H1 (cell line): ENCODE data around the gene KCNJ3. TPM values are rescaled to one million over a fixed set of nuclear protein-coding genes. Genes with fewer than 3 reads are reported as not detected.

ENCODE experiments used
- CTCF ChIA-PET: fragments of 300-600 bp; sonication (Branson Sonifier 250); formaldehyde crosslinking; loops from one replicate; lab custom pipeline; 2021; ENCODE audit not compliant: partially characterized antibody; lab: Charles Lee
- POLR2A ChIA-PET: fragments of 300-600 bp; sonication (Branson Sonifier 250); formaldehyde crosslinking; loops from one replicate; lab custom pipeline; 2021; ENCODE audit warnings: inconsistent platforms; ENCODE audit not compliant: partially characterized antibody; lab: Charles Lee
- DNase-seq, 2 experiments: peaks; one replicate each; pipeline versions ENCODE4 v3.0.0 to v3.0.0-alpha.2; 2010 to 2022; ENCODE audit warnings: low spot score in 2 of 2, low read depth in 1 of 2, mixed read lengths in 1 of 2
- FAIRE-seq: peaks from 2 replicates; lab custom pipeline; 2011; peaks lifted over from hg19 to GRCh38; lab: Jason Lieb, UNC
- H2AFZ ChIP-seq: 2 replicates; pipeline ENCODE4 v1.8.1; 2012; ENCODE audit warnings: low read length, inconsistent platforms
- H2AK5ac ChIP-seq: 2 replicates; pipeline ENCODE4 v1.6.1; 2013; ENCODE audit warnings: low read depth, low read length
- H2BK120ac ChIP-seq: replicated peaks from 2 replicates; pipeline ENCODE3; 2013; ENCODE audit warnings: low read depth, low read length, inconsistent platforms
- H2BK12ac ChIP-seq: 2 replicates; pipeline ENCODE4 v1.6.1; 2013; ENCODE audit warnings: low read depth, low read length
- H2BK15ac ChIP-seq: 2 replicates; pipeline ENCODE4 v1.6.1; 2013; ENCODE audit warnings: low read length
- H2BK20ac ChIP-seq: 2 replicates; pipeline ENCODE4 v1.6.1; 2013; ENCODE audit warnings: low read length
- H2BK5ac ChIP-seq: 2 replicates; pipeline ENCODE4 v1.6.1; 2013; ENCODE audit warnings: low read depth, low read length
- H3K14ac ChIP-seq: 2 replicates; pipeline ENCODE4 v1.6.1; 2013; ENCODE audit warnings: inconsistent platforms; ENCODE audit not compliant: insufficient read length
- H3K18ac ChIP-seq: 2 replicates; pipeline ENCODE4 v1.6.1; 2013; ENCODE audit warnings: low read length; ENCODE audit errors: extremely low read depth
- H3K23ac ChIP-seq: 2 replicates; pipeline ENCODE4 v1.6.1; 2013; ENCODE audit warnings: inconsistent platforms; ENCODE audit not compliant: insufficient read length
- H3K23me2 ChIP-seq: 2 replicates; pipeline ENCODE4 v1.6.1; 2013; ENCODE audit warnings: low read depth, low read length
- H3K27ac ChIP-seq: 2 replicates; pipeline ENCODE4 v1.6.1; 2011; ENCODE audit warnings: low read depth, low read length, inconsistent platforms
- H3K27me3 ChIP-seq, 4 experiments: replicated peaks in 1 of 4; 1 replicate in 1 of 4; 2 replicates in 3 of 4; pipeline versions ENCODE4 v1.6.1 to v1.8.1; 2011 to 2013; ENCODE audit warnings: low read length in 3 of 4, mild to moderate bottlenecking in 3 of 4, inconsistent platforms in 2 of 4, mixed read lengths in 2 of 4, moderate library complexity in 1 of 4; ENCODE audit not compliant: control insufficient read depth in 3 of 4, insufficient read depth in 3 of 4; ENCODE audit errors: extremely low read depth in 1 of 4
- H3K36me3 ChIP-seq, 4 experiments: 2 replicates each; pipeline versions ENCODE4 v1.6.1 to v1.8.1; 2011 to 2013; ENCODE audit warnings: mild to moderate bottlenecking in 4 of 4, low read length in 3 of 4, moderate library complexity in 2 of 4, control low read depth in 1 of 4, inconsistent platforms in 1 of 4; ENCODE audit not compliant: insufficient read depth in 4 of 4, control insufficient read depth in 2 of 4
- H3K4ac ChIP-seq: replicated peaks from 2 replicates; pipeline ENCODE3; 2013; ENCODE audit warnings: low read length, low read depth, mixed read lengths, inconsistent platforms; ENCODE audit not compliant: insufficient read length
- H3K4me1 ChIP-seq, 4 experiments: replicated peaks in 1 of 4; 1 replicate in 1 of 4; 2 replicates in 3 of 4; pipeline versions ENCODE4 v1.6.1 to v1.8.1; 2011 to 2013; ENCODE audit warnings: low read length in 3 of 4, inconsistent platforms in 2 of 4, mixed read lengths in 1 of 4; ENCODE audit not compliant: insufficient read depth in 4 of 4, control insufficient read depth in 3 of 4
- H3K4me2 ChIP-seq, 2 experiments: 2 replicates each; pipeline versions ENCODE4 v1.6.1 to v1.8.1; 2011 to 2013; ENCODE audit warnings: low read depth in 2 of 2, low read length in 2 of 2, control low read depth in 1 of 2, inconsistent platforms in 1 of 2, mild to moderate bottlenecking in 1 of 2; ENCODE audit not compliant: insufficient read depth in 1 of 2
- H3K4me3 ChIP-seq, 4 experiments: fragments of 200-600, 300-600 bp in 1 of 4; sonication (generic), shearing (Covaris generic), sonication (Bioruptor Twin) in 1 of 4; 2 replicates each; pipeline versions ENCODE4 v1.5.1 to v1.8.1; 2011 to 2016; ENCODE audit warnings: low read length in 4 of 4, low read depth in 3 of 4, control low read depth in 2 of 4, inconsistent platforms in 2 of 4, mild to moderate bottlenecking in 2 of 4, mixed read lengths in 1 of 4, moderate library complexity in 1 of 4; ENCODE audit not compliant: insufficient read depth in 2 of 4; ENCODE audit errors: extremely low read depth in 1 of 4
- H3K56ac ChIP-seq: replicated peaks from 2 replicates; pipeline ENCODE3; 2013; ENCODE audit warnings: low read depth, mild to moderate bottlenecking, mixed read lengths, low read length, inconsistent platforms; ENCODE audit not compliant: insufficient read length
- H3K79me1 ChIP-seq: 2 replicates; pipeline ENCODE4 v1.6.1; 2013; ENCODE audit warnings: low read depth, low read length, control low read depth
- H3K79me2 ChIP-seq, 2 experiments: 2 replicates each; pipeline versions ENCODE4 v1.6.1 to v1.8.1; 2012 to 2013; ENCODE audit warnings: low read length in 2 of 2, mild to moderate bottlenecking in 2 of 2, inconsistent platforms in 1 of 2; ENCODE audit not compliant: insufficient read depth in 2 of 2, control insufficient read depth in 1 of 2
- H3K9ac ChIP-seq, 4 experiments: replicated peaks in 1 of 4; 1 replicate in 1 of 4; 2 replicates in 3 of 4; pipeline versions ENCODE4 v1.6.1 to v1.8.1; 2011 to 2013; ENCODE audit warnings: low read depth in 3 of 4, low read length in 3 of 4, control low read depth in 2 of 4, mild to moderate bottlenecking in 2 of 4, moderate library complexity in 2 of 4, inconsistent platforms in 1 of 4; ENCODE audit errors: extremely low read depth in 1 of 4
- H3K9me3 ChIP-seq, 2 experiments: 2 replicates each; pipeline versions ENCODE4 v1.6.1 to v1.8.1; 2012 to 2013; ENCODE audit warnings: mild to moderate bottlenecking in 2 of 2, moderate library complexity in 2 of 2, control low read depth in 1 of 2, inconsistent platforms in 1 of 2, low read depth in 1 of 2, low read length in 1 of 2, mixed read lengths in 1 of 2; ENCODE audit not compliant: insufficient read depth in 2 of 2
- H4K20me1 ChIP-seq, 2 experiments: replicated peaks in 1 of 2; 2 replicates each; pipeline versions ENCODE3 to v1.8.1; 2011 to 2013; ENCODE audit warnings: inconsistent platforms in 2 of 2, low read length in 2 of 2, mild to moderate bottlenecking in 1 of 2; ENCODE audit not compliant: insufficient read depth in 2 of 2, control insufficient read depth in 1 of 2
- H4K5ac ChIP-seq: 2 replicates; pipeline ENCODE4 v1.6.1; 2013; ENCODE audit warnings: low read length, low read depth, mixed read lengths, inconsistent platforms; ENCODE audit not compliant: insufficient read length
- H4K8ac ChIP-seq: 2 replicates; pipeline ENCODE4 v1.8.0; 2013; ENCODE audit warnings: mild to moderate bottlenecking, moderate library complexity, low read length, inconsistent platforms; ENCODE audit not compliant: insufficient read depth; ENCODE audit errors: extremely low read depth
- H4K91ac ChIP-seq: replicated peaks from 2 replicates; pipeline ENCODE3; 2013; ENCODE audit warnings: low read length, mixed read lengths, inconsistent platforms; ENCODE audit not compliant: insufficient read length
- CTBP2 ChIP-seq: IDR thresholded peaks from 2 replicates; pipeline ENCODE4 v1.7.0; 2011; ENCODE audit warnings: borderline replicate concordance, mild to moderate bottlenecking, moderate library complexity, mixed read lengths, low read length; ENCODE audit not compliant: insufficient read depth, insufficient read length
- RAD21 ChIP-seq, 2 experiments: IDR thresholded peaks in 1 of 2; conservative IDR thresholded peaks in 1 of 2; 2 replicates each; pipeline ENCODE4 v1.6.1; 2011; ENCODE audit warnings: low read depth in 2 of 2, low read length in 2 of 2, improper control_type of control experiment in 1 of 2, inconsistent platforms in 1 of 2, mild to moderate bottlenecking in 1 of 2, moderate library complexity in 1 of 2
- RXRA ChIP-seq: IDR thresholded peaks from 2 replicates; pipeline ENCODE4 v1.6.1; 2011; ENCODE audit warnings: low read depth, mild to moderate bottlenecking, low read length, moderate library complexity; ENCODE audit not compliant: insufficient read depth
- TAF7 ChIP-seq: optimal IDR thresholded peaks from 2 replicates; pipeline ENCODE3; 2011; ENCODE audit warnings: low read depth, mild to moderate bottlenecking, inconsistent platforms, low read length, moderate library complexity, borderline replicate concordance
- ZNF274 ChIP-seq: IDR thresholded peaks from 2 replicates; pipeline ENCODE4 v1.7.0; 2012; ENCODE audit warnings: low read length, borderline replicate concordance; ENCODE audit errors: extremely low read depth
- WGBS, 2 experiments: shearing (Covaris generic) in 1 of 2; methylation state at CpG; one replicate each; pipeline versions ENCODE4 v1.1.6 to v1.1.7; 2013 to 2015; ENCODE audit warnings: low lambda C conversion rate in 2 of 2, mixed read lengths in 2 of 2, inconsistent platforms in 1 of 2, low coverage in 1 of 2, missing lambda C conversion rate in 1 of 2; ENCODE audit not compliant: insufficient replicate concordance in 2 of 2, insufficient coverage in 1 of 2, insufficient read length in 1 of 2; ENCODE audit errors: extremely low coverage in 1 of 2, missing lambda C conversion rate in 1 of 2; 5-methylcytosine and 5-hydroxymethylcytosine counted together
- polyA plus RNA-seq, 7 experiments: library from polyadenylated mRNA; depleted of rRNA in 3 of 7; stranded (reverse) in 5 of 7; unstranded in 2 of 7; fragments of >200 nt in 5 of 7; fragments of 200-250 nt in 2 of 7; gene quantifications; 1 replicate in 5 of 7; 2 replicates in 1 of 7; 4 replicates in 1 of 7; pipeline versions ENCODE4 v1.2.1 to v1.2.3, GENCODE V29; 2011 to 2013; ENCODE audit warnings: missing spikeins in 2 of 7, mixed read lengths in 2 of 7
- total RNA-seq: library from RNA; stranded (reverse); fragmentation: NEBNext Ultra II Directional; extraction: Animal tissue kit (Norgen Biotek cat#: 25700); gene quantifications from 2 replicates; pipeline ENCODE4 v1.2.1, GENCODE V29; 2021

Gene KCNJ3
- total and polyA plus RNA-seq, 2 of the 8 experiments (the other 6 are each of a cell fraction or from before 2014, with no cell fraction given) = 0.11 to 0.50 TPM

- Histone ChIP-seq H3K79me1 (no peaks in the 10 kb centered on the region), H3K4ac (no peak overlapping the region), H2BK12ac (no peak overlapping the region), H2BK5ac (no peak overlapping the region), H2BK20ac (no peak overlapping the region), H3K23me2 (no peaks in the 10 kb centered on the region), H3K27ac (no peak overlapping the region), H3K79me2 (no peaks in the 10 kb centered on the region), H3K9me3 (no peaks in the 10 kb centered on the region), H4K8ac (no peak overlapping the region), H2BK15ac (no peak overlapping the region), H3K36me3 (no peaks in the 10 kb centered on the region), H3K23ac (no peak overlapping the region), H2AK5ac (no peak overlapping the region), H3K4me2 (no peak overlapping the region), H3K4me3 (no peak overlapping the region), H3K56ac (no peak overlapping the region), H4K91ac (no peak overlapping the region), H3K27me3 (no peaks in the 10 kb centered on the region), H3K9ac (no peak overlapping the region), H4K20me1 (no peaks in the 10 kb centered on the region), H4K5ac (no peak overlapping the region), H3K4me1 (no peaks in the 10 kb centered on the region), H3K18ac (no peak overlapping the region), H2BK120ac (no peak overlapping the region), H2AFZ (no peak overlapping the region), H3K14ac (no peak overlapping the region)
- 92% methylated on average over 2 of the region's 2 CpGs; no CpG with 5 or more reads in 1 of the 2 experiments for whole genome bisulfite sequencing, 2 experiments
- FAIRE-seq = no peak
- DNase-seq = no peak
- TF ChIP-seq RAD21 (IDR thresholded peaks at IDR 0.05 in 1 of 2, conservative IDR thresholded peaks at IDR 0.05 in 1 of 2; ENCODE audit: low read depth in 2 of 2, low read length in 2 of 2) = no peak
- TF ChIP-seq ZNF274 = no peak
- TF ChIP-seq RXRA = no peak
- no peak for TF ChIP-seq TAF7
- TF ChIP-seq CTBP2 = no peak
- ChIA-PET POLR2A (no interaction called here), CTCF (no interaction called here)
Measured at GRCh38 chr2:154836632-154837031, 138.1 kb downstream of the KCNJ3 start.
